ENCODE data around the gene C16orf46. TPM values are rescaled to one million over a fixed set of nuclear protein-coding genes. Genes with fewer than 3 reads are reported as not detected.

Gene C16orf46
- total and polyA plus RNA-seq, 2 experiments from 2014 or later, result 1.0 to 1.9 TPM

DNA sequence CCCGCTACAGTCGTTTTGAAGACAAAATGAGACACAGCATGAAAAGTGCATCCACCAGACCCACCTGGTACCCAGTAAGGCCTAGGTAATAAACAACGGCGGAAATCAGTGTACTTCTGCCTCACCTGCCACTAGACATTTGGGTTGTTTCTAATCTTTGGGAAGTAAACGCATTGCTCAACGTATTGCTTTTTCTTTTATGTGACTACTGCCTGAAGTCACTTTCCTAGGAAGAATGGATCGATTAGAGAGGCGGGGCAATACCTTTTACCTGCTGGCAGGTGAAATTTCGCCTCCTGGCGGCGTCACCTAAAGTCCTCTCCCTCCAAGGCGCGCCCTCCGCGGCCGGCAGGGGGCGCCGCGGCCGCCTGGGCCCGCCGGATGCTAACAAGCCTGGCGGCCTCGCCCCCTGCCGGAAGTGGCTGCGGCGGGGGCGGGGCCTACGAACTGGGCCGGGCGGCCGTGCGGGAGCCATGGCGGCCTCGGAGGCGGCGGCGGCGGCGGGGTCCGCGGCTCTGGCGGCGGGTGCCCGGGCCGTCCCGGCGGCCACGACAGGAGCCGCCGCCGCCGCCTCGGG is 41.6 kb downstream of the C16orf46 start, which contains the start of gene ATMIN:
TSS of gene ATMIN (plus strand) at position 445 of the 577 bp plus-strand sequence. CDS start at position 474, 29 bp downstream.
- Histone ChIP-seq H4K20me1 (ENCODE audit: insufficient read depth, poor library complexity, severe bottlenecking) (peaks cover 20% of the 10 kb centered on the region), H3K79me2 (peaks cover 42% of the 10 kb centered on the region), H3K36me3 (replicated peaks; ENCODE audit: insufficient read depth, low read depth) (no peaks in the 10 kb centered on the region), H3K27me3 (no peaks in the 10 kb centered on the region), H3K27ac (peak within 1 kb of the TSS; percentile 87), H3K4me3 (peak within 1 kb of the TSS; percentile 87), H3K9me2 (replicated peaks; ENCODE audit: insufficient read depth) (no peaks in the 10 kb centered on the region), H3K4me1 (ENCODE audit: insufficient read depth) (peaks cover 9% of the 10 kb centered on the region), H3K4me2 (peak within 1 kb of the TSS; percentile 93), H2AFZ (peak within 1 kb of the TSS; percentile 84), H3K9me3 (ENCODE audit: low read depth) (no peaks in the 10 kb centered on the region)
- TF ChIP-seq, protein P1, sequence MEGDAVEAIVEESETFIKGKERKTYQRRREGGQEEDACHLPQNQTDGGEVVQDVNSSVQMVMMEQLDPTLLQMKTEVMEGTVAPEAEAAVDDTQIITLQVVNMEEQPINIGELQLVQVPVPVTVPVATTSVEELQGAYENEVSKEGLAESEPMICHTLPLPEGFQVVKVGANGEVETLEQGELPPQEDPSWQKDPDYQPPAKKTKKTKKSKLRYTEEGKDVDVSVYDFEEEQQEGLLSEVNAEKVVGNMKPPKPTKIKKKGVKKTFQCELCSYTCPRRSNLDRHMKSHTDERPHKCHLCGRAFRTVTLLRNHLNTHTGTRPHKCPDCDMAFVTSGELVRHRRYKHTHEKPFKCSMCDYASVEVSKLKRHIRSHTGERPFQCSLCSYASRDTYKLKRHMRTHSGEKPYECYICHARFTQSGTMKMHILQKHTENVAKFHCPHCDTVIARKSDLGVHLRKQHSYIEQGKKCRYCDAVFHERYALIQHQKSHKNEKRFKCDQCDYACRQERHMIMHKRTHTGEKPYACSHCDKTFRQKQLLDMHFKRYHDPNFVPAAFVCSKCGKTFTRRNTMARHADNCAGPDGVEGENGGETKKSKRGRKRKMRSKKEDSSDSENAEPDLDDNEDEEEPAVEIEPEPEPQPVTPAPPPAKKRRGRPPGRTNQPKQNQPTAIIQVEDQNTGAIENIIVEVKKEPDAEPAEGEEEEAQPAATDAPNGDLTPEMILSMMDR (IDR thresholded peaks at IDR 0.05; ENCODE audit: poor library complexity), result peak; percentile 98
- no peak for TF ChIP-seq EZH2 (IDR thresholded peaks at IDR 0.05; ENCODE audit: borderline replicate concordance)
- peak; percentile 97 for DNase-seq (ENCODE audit: low spot score)
- 19% methylated on average over 16 of the region's 54 CpGs for WGBS (ENCODE audit: low lambda C conversion rate, missing lambda C conversion rate)

DNA sequence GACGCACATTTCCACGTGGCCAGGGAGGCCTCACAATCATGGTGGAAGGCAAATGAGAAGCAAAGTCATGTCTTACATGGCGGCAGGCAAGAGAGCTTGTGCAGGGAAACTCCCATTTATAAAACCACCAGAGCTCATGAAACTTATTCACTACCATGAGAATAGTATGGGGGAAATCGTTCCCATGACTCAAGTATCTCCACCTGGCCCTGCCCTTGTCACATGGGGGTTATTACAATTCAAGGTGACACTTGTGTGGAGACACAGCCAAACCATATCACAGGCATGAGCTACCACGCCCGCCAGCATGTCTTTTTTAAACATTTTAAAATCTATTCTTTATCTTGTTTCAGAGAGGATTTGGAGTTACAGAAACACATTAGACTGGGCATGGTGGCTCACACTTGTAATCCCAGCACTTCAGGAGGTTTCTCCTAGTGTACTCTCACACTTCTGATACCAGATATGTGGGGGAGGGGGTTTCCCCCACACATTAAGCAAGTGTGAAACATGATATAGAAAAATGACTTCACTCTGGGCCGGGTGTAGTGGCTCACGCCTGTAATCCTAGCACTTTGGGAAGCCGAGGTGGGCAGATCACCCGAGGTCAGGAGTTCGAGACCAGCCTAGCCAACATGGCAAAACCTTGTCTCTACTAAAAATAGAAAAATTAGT is 47.0 kb downstream of the C16orf46 start:
- H3K27me3 ChIP-seq, result no peaks in the 10 kb centered on the region
- no peak overlapping the region for H3K4me2 ChIP-seq
- H4K20me1 ChIP-seq (ENCODE audit: insufficient read depth, poor library complexity, severe bottlenecking), result no peaks in the 10 kb centered on the region
- H3K4me1 ChIP-seq (ENCODE audit: insufficient read depth), result no peaks in the 10 kb centered on the region
- H3K9me3 ChIP-seq (ENCODE audit: low read depth), result no peaks in the 10 kb centered on the region
- no peaks in the 10 kb centered on the region for H3K9me2 ChIP-seq (replicated peaks; ENCODE audit: insufficient read depth)
- no peak for DNase-seq (ENCODE audit: low spot score)
- no peak overlapping the region for H2AFZ ChIP-seq
- no peak for TF ChIP-seq EZH2phosphoT487 (IDR thresholded peaks at IDR 0.05; ENCODE audit: low read depth, severe bottlenecking, unreplicated experiment)
- TF ChIP-seq EZH2 (IDR thresholded peaks at IDR 0.05; ENCODE audit: borderline replicate concordance), result no peak
- TF ChIP-seq, protein P1 (IDR thresholded peaks at IDR 0.05; ENCODE audit: poor library complexity), result no peak
- 93% methylated on average over 11 of the region's 11 CpGs for WGBS (ENCODE audit: low lambda C conversion rate, missing lambda C conversion rate)
- H3K27ac ChIP-seq, result no peak overlapping the region
- H3K36me3 ChIP-seq (replicated peaks; ENCODE audit: insufficient read depth, low read depth), result no peaks in the 10 kb centered on the region
- H3K4me3 ChIP-seq, result no peak overlapping the region
- H3K79me2 ChIP-seq, result no peaks in the 10 kb centered on the region

DNA sequence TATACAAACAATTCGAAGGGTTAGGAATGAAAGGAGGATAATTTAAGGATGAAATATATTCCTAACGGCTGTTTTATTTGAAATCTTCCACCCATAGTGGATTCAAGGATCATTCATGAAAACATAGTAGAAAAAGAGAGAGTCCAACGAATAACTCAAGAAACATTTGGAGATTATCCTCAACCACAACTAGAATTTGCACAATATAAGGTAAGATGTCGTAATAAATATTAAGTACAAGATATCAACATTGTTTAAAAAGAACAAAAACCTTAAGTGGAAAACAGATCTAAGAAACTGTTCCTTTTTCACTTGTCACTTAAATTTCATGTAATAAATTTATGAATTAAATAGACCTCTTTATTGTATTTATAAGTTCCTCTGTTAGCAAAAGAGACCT is 50.6 kb downstream of the C16orf46 start:
- Histone ChIP-seq H3K9me2 (replicated peaks; ENCODE audit: insufficient read depth) (no peaks in the 10 kb centered on the region), H3K79me2 (no peaks in the 10 kb centered on the region), H3K4me1 (ENCODE audit: insufficient read depth) (no peaks in the 10 kb centered on the region), H3K36me3 (replicated peaks; ENCODE audit: insufficient read depth, low read depth) (no peaks in the 10 kb centered on the region), H2AFZ (no peak overlapping the region), H3K27ac (no peak overlapping the region), H3K4me2 (no peak overlapping the region), H4K20me1 (ENCODE audit: insufficient read depth, poor library complexity, severe bottlenecking) (no peaks in the 10 kb centered on the region), H3K9me3 (ENCODE audit: low read depth) (no peaks in the 10 kb centered on the region), H3K27me3 (no peaks in the 10 kb centered on the region), H3K4me3 (no peak overlapping the region)
- TF ChIP-seq, protein P1 (IDR thresholded peaks at IDR 0.05; ENCODE audit: poor library complexity), result no peak
- TF ChIP-seq EZH2 (IDR thresholded peaks at IDR 0.05; ENCODE audit: borderline replicate concordance) (no peak), EZH2phosphoT487 (IDR thresholded peaks at IDR 0.05; ENCODE audit: low read depth, severe bottlenecking, unreplicated experiment) (no peak)
- no peak for DNase-seq (ENCODE audit: low spot score)
- 96% methylated on average over 4 of the region's 4 CpGs for WGBS (ENCODE audit: low lambda C conversion rate, missing lambda C conversion rate)
